ENCODE results near the gene KLHL42. TPM values are rescaled to one million over a fixed set of nuclear protein-coding genes. Genes with fewer than 3 reads are reported as not detected.

Gene KLHL42
- total and polyA plus RNA-seq, 2 experiments from 2014 or later, result 7.6 to 33.2 TPM

- Histone ChIP-seq H4K20me1 (replicated peaks; ENCODE audit: insufficient read depth) (no peaks in the 10 kb centered on the region), H3K4me1 (ENCODE audit: insufficient read depth) (peaks cover 22% of the 10 kb centered on the region), H3K79me2 (replicated peaks; ENCODE audit: insufficient read depth) (peaks cover 14% of the 10 kb centered on the region), H3K4me3 (no peak overlapping the region), H3K9me2 (ENCODE audit: insufficient read depth) (no peaks in the 10 kb centered on the region), H3K36me3 (ENCODE audit: insufficient read depth) (no peaks in the 10 kb centered on the region), H3F3A (replicated peaks; ENCODE audit: low read depth) (no peaks in the 10 kb centered on the region), H3K27me3 (ENCODE audit: insufficient read depth) (no peaks in the 10 kb centered on the region), H3K27ac (ENCODE audit: low read depth) (no peak overlapping the region), H2AFZ (no peak overlapping the region), H3K4me2 (no peak overlapping the region)
- Mint-ChIP-seq H3K27ac (no peak overlapping the region), H3K9me3 (no peaks in the 10 kb centered on the region), H3K27me3 (ENCODE audit: insufficient read depth, low read depth, poor library complexity) (peaks cover 13% of the 10 kb centered on the region), H3K4me1 (peaks cover 25% of the 10 kb centered on the region), H3K4me3 (no peak overlapping the region), H3K36me3 (ENCODE audit: low read depth) (peaks cover 7% of the 10 kb centered on the region)
- no peak for ATAC-seq
- TF ChIP-seq JUNB (IDR thresholded peaks at IDR 0.05; ENCODE audit: unreplicated experiment), result no peak
- no peak for DNase-seq (ENCODE audit: low spot score)
Measured at GRCh38 chr12:27777141-27777540, 2.9 kb upstream of the KLHL42 start.

GRCh38 chr12:27778206-27778605, 1.8 kb upstream of the KLHL42 start:
- Mint-ChIP-seq H3K27ac (no peak overlapping the region), H3K9me3 (no peaks in the 10 kb centered on the region), H3K27me3 (ENCODE audit: insufficient read depth, low read depth, poor library complexity) (peaks cover 13% of the 10 kb centered on the region), H3K4me1 (peaks cover 32% of the 10 kb centered on the region), H3K4me3 (peak overlapping the region; percentile 79; the same call in 2 of the 3 replicates), H3K36me3 (ENCODE audit: low read depth) (peaks cover 15% of the 10 kb centered on the region)
- H2AFZ ChIP-seq, result no peak overlapping the region
- no peaks in the 10 kb centered on the region for H3F3A ChIP-seq (replicated peaks; ENCODE audit: low read depth)
- DNase-seq (ENCODE audit: low spot score) (no peak), ATAC-seq (no peak)
- no peaks in the 10 kb centered on the region for H4K20me1 ChIP-seq (replicated peaks; ENCODE audit: insufficient read depth)
- H3K79me2 ChIP-seq (replicated peaks; ENCODE audit: insufficient read depth), result peaks cover 25% of the 10 kb centered on the region
- peaks cover 27% of the 10 kb centered on the region for H3K4me1 ChIP-seq (ENCODE audit: insufficient read depth)
- H3K27me3 ChIP-seq (ENCODE audit: insufficient read depth), result no peaks in the 10 kb centered on the region
- H3K9me2 ChIP-seq (ENCODE audit: insufficient read depth), result no peaks in the 10 kb centered on the region
- no peak overlapping the region for H3K4me3 ChIP-seq
- H3K4me2 ChIP-seq, result peak overlapping the region; percentile 97; the same call in 1 of the 2 replicates
- H3K27ac ChIP-seq (ENCODE audit: low read depth), result no peak overlapping the region
- H3K36me3 ChIP-seq (ENCODE audit: insufficient read depth), result no peaks in the 10 kb centered on the region
- TF ChIP-seq CTCF (conservative IDR thresholded peaks at IDR 0.05; ENCODE audit: low read depth in 2 of 2) (no peak), EZH2 (IDR thresholded peaks at IDR 0.05; ENCODE audit: low read depth, unreplicated experiment) (no peak), ZNF331 (CRISPR knock-in tag; IDR thresholded peaks at IDR 0.05; ENCODE audit: low read depth) (no peak), ZNF114 (CRISPR knock-in tag; IDR thresholded peaks at IDR 0.05) (no peak), JUNB (IDR thresholded peaks at IDR 0.05; ENCODE audit: unreplicated experiment) (no peak), EZH2phosphoT487 (IDR thresholded peaks at IDR 0.05; ENCODE audit: unreplicated experiment) (no peak), POLR2AphosphoS5 (IDR thresholded peaks at IDR 0.05; ENCODE audit: low read depth) (no peak), STAT1 (IDR thresholded peaks at IDR 0.05; ENCODE audit: unreplicated experiment) (no peak), NANOG (IDR thresholded peaks at IDR 0.05; ENCODE audit: borderline replicate concordance) (no peak), CREB1 (CRISPR knock-in tag; IDR thresholded peaks at IDR 0.05; ENCODE audit: low read depth) (no peak), ZNF462 (CRISPR knock-in tag; IDR thresholded peaks at IDR 0.05) (no peak), ETS1 (IDR thresholded peaks at IDR 0.05) (no peak)

Measured in GM23338 (cell line).